Stimulated activated naive B cell treated with anti-CD40 and anti-IgM and Interleukin-4, amounts not matched to agents 10 μg/mL and 1 μg/mL and 100 μg/mL, for 72 hours (primary cell): Measurements from ENCODE around the gene EPHA8.

Experiments
- ATAC-seq, 2 donors: fragments of 150-1000 bp; cut with Tn5 transposase; replicated peaks; 2 replicates each; pipeline ENCODE4 v1.10.0; 2021; ENCODE audit warnings: moderate library complexity in 1 of 2
- DNase-seq: peaks from one replicate; pipeline ENCODE4 v3.0.0; 2021
- H3K27ac Mint-ChIP-seq: one replicate; pipeline ENCODE4 v1.8.0; 2022; ENCODE audit warnings: mild to moderate bottlenecking, mixed read lengths
- H3K27me3 Mint-ChIP-seq, 2 donors: one replicate each; pipeline ENCODE4 v1.8.0; 2022; ENCODE audit warnings: mixed read lengths in 2 of 2
- H3K36me3 Mint-ChIP-seq, 2 donors: one replicate each; pipeline ENCODE4 v1.8.0; 2022; ENCODE audit warnings: mixed read lengths in 2 of 2, mild to moderate bottlenecking in 1 of 2
- H3K4me1 Mint-ChIP-seq, 2 donors: one replicate each; pipeline ENCODE4 v1.8.0; 2022; ENCODE audit warnings: mixed read lengths in 2 of 2, mild to moderate bottlenecking in 1 of 2
- H3K4me3 Mint-ChIP-seq, 2 donors: one replicate each; pipeline ENCODE4 v1.8.0; 2022; ENCODE audit warnings: mild to moderate bottlenecking in 2 of 2, mixed read lengths in 2 of 2, moderate library complexity in 1 of 2
- H3K9me3 Mint-ChIP-seq, 2 donors: one replicate each; pipeline ENCODE4 v1.8.0; 2022; ENCODE audit warnings: mixed read lengths in 2 of 2, mild to moderate bottlenecking in 1 of 2

Gene EPHA8

DNA sequence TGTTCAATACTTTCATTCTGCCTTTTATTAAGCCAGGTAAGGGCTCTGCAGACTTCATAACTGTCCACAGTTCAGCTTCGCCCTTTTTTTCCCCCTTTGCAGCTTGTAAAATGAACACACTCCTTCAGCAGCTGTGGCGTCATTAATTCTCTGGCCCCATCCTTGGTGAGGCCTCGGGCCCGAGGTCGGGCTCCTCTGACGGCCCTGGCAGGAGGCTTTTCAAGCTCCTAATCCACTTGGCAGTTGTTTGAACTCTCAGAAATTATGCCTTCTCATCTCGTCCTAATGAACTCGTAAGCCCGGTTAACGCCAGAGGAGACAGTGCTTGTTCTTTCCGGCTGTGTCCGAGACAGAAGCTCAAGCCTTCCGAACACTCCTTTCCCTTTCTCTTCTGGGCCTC, 18.1 kb upstream of the EPHA8 start:
- H3K4me1 Mint-ChIP-seq, result peaks cover 3 to 9% of the 10 kb centered on the region in 2 donors
- H3K9me3 Mint-ChIP-seq, result no peaks in the 10 kb centered on the region
- H3K27me3 Mint-ChIP-seq, result peaks cover 31% of the 10 kb centered on the region in 2 donors
- no peak for ATAC-seq
- no peak for DNase-seq
- no peak overlapping the region for H3K4me3 Mint-ChIP-seq
- no peak overlapping the region for H3K27ac Mint-ChIP-seq
- H3K36me3 Mint-ChIP-seq, result no peaks in the 10 kb centered on the region

DNA sequence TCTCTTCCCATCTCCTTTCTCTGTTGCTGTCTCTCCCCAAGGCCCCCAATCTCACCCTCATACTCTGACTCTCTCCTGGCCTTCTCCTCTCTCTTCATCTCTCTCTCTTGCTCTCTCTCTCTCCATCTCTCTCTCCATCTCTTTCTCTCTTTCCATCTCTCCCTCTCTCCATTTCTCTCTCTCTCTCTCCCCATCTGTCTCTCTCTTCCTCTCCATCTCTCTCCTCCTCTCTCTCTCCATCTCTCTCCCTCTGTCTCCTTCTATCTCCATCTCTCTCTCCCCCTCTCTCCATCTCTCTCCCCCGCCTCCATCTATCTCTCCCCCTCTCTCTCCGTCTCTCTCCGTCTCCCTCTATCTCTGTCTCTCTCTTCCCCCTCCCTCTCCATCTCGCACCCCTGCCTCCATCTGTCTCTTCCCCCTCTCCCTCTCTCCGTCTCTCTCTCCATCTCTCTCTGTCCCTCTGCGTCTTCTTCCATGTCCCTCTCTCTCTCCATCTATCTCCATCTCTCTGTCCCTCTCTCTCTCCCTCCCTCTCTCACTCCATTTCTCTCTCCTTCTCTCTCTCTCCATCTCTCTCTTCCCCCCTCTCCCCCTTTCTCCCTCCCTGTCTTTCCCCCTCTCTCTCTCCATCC, 16.0 kb upstream of the EPHA8 start:
- no peak overlapping the region for H3K27ac Mint-ChIP-seq
- H3K36me3 Mint-ChIP-seq, result no peaks in the 10 kb centered on the region
- peaks cover 44% of the 10 kb centered on the region in 2 donors for H3K27me3 Mint-ChIP-seq
- H3K4me1 Mint-ChIP-seq, result no peaks in the 10 kb centered on the region
- DNase-seq (no peak), ATAC-seq (no peak)
- H3K9me3 Mint-ChIP-seq, result no peaks in the 10 kb centered on the region
- H3K4me3 Mint-ChIP-seq, result no peak overlapping the region

DNA sequence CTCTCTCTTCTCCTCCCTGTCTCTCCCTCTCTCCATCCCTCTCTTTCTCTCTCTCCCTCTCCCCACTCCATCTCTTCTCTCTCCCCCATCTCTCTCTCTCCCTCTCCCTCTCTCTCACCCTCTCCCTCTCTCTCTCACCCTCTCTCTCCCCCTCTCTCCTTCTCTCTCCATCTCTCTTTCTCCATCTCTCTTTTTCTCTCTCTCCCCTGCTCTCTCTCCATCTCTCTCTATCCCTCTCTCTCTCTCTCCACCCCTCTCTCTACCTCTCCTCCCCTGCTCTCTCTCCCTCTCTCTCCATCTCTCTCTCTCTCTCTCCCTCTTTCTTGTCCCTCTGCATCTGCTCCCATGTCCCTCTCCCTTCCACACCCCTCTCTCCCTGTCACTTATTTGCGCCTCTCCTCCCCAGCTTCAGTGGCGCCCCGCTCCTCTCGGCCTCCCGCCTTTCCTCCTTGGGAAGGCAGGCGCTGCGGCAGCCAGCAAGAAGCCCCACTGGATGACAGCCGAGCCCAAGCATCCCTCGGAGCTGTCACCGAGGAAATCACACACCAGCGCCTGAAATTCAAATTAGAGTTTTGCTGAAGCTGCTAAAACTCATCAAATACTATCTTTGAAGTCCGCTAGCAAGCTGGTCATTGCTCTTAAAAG, 15.3 kb upstream of the EPHA8 start:
- no peak for ATAC-seq
- peaks cover 50% of the 10 kb centered on the region in 2 donors for H3K27me3 Mint-ChIP-seq
- DNase-seq, result no peak
- no peaks in the 10 kb centered on the region for H3K9me3 Mint-ChIP-seq
- H3K27ac Mint-ChIP-seq, result no peak overlapping the region
- H3K4me1 Mint-ChIP-seq, result no peaks in the 10 kb centered on the region
- H3K4me3 Mint-ChIP-seq, result no peak overlapping the region
- no peaks in the 10 kb centered on the region for H3K36me3 Mint-ChIP-seq

DNA sequence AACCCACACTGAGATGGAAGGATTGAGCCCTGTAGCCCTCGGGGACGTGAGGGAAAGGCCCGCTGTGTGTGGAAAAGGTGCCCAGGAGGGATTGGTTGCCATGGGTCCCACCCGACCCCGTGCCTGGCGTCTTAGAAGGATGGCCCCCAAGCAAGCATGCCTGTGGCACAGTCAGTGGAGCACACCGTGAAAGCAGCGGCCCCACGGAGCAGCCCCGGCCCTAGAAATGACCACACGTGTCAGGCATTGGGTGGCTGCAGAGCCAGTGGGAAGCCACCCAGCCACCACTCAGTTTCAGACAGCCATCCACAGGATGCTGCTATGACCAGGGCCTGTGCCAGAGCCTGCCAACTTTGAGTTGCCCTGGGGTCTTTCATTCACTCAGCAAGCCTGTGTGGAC, 13.3 kb upstream of the EPHA8 start:
- DNase-seq, result no peak
- H3K4me3 Mint-ChIP-seq, result no peak overlapping the region
- H3K36me3 Mint-ChIP-seq, result no peaks in the 10 kb centered on the region
- H3K27ac Mint-ChIP-seq, result no peak overlapping the region
- H3K27me3 Mint-ChIP-seq, result peaks cover 68 to 70% of the 10 kb centered on the region in 2 donors
- no peaks in the 10 kb centered on the region for H3K9me3 Mint-ChIP-seq
- ATAC-seq, result no peak
- H3K4me1 Mint-ChIP-seq, result peaks cover 0 to 3% of the 10 kb centered on the region in 2 donors

DNA sequence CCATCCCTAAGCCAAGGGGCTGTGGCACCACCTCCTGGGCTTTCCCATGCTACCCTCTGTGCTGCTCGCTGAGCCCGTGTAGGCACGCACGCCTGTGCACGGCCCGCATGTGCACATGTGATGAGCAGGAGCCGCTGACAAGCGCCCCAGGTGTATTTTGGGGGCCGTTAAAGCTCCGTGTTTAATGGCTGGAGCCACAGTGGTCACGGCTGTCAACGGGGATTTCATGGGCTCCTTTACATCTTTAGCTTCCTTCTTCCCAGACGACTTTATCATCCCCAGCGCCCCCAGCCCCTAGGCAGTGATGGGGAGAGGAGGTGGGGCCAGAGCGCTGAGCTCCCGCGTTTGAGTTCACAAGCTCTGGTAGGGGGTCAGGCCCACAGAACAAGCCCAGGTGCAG, 11.7 kb upstream of the EPHA8 start:
- H3K27ac Mint-ChIP-seq, result no peak overlapping the region
- H3K27me3 Mint-ChIP-seq, result peaks cover 81 to 83% of the 10 kb centered on the region in 2 donors
- ATAC-seq, result no peak
- H3K4me1 Mint-ChIP-seq, result peaks cover 0 to 3% of the 10 kb centered on the region in 2 donors
- DNase-seq, result no peak
- H3K36me3 Mint-ChIP-seq, result no peaks in the 10 kb centered on the region
- no peaks in the 10 kb centered on the region for H3K9me3 Mint-ChIP-seq
- H3K4me3 Mint-ChIP-seq, result no peak overlapping the region

DNA sequence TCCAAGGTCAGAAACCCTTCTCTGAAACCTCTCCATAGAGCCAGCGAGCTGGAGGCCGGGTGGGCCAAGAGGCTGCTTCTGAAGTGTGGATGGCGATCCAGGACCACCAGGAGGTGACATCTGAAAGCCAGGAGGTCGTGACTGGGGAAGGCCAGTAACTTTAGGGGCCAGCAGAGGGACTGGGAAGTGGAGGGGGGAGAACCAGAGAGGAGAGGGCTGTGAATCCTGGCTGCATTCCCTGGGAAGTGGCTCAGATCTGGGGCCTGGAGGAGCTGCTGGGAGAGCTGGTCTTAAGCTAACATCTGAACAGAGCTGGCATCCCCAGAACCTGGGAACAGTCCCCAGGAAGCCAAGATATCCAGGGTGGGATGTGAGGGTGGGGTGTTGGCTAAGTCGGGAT, 11.3 kb upstream of the EPHA8 start:
- H3K27me3 Mint-ChIP-seq, result peaks cover 82 to 83% of the 10 kb centered on the region in 2 donors

DNA sequence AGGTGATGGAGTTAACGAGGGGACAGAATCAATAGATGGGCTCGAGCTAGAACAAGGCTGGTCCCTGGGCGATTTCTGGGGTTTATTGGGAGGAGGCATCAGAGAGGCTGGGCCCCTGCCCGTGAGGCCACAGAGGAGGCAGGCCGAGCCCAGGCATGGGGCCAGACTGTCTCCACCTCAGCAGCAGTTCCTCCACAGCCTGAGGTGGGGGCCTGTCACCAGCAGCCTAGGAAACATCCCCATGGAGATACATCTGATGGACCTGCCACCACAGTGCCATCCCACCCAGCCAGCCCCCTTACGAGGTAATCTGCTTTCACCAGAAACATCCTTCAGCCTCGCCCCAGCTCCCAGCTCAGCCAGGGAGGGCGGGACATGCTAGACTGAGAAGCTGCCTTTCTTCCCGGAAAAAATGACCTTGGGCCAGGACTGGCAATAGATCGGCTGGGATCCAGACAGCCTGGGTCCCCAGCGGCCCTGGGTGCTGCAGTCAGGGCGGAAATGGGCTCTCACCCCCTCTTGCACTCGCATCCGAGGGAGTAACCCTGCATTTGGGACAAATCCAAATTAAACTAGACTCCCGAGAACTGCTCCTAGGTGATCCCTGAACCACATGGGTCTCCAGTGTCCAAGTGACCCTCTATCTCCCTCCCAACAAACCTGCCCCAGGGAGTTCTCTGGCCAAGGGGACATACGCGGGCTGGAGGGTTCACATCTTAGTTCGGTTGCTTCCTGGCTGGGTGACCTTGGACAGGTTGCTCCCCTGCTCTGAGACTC, 10.0 kb upstream of the EPHA8 start:
- no peaks in the 10 kb centered on the region for H3K9me3 Mint-ChIP-seq
- peaks cover 0 to 3% of the 10 kb centered on the region in 2 donors for H3K4me1 Mint-ChIP-seq
- H3K27me3 Mint-ChIP-seq, result peaks cover 76 to 78% of the 10 kb centered on the region in 2 donors

More for the DNA sequence above, 11.3 kb upstream of the EPHA8 start:
- Mint-ChIP-seq H3K36me3 (no peaks in the 10 kb centered on the region), H3K9me3 (no peaks in the 10 kb centered on the region), H3K4me1 (peaks cover 0 to 3% of the 10 kb centered on the region in 2 donors), H3K4me3 (no peak overlapping the region), H3K27ac (no peak overlapping the region)
- ATAC-seq (no peak), DNase-seq (no peak)

DNA sequence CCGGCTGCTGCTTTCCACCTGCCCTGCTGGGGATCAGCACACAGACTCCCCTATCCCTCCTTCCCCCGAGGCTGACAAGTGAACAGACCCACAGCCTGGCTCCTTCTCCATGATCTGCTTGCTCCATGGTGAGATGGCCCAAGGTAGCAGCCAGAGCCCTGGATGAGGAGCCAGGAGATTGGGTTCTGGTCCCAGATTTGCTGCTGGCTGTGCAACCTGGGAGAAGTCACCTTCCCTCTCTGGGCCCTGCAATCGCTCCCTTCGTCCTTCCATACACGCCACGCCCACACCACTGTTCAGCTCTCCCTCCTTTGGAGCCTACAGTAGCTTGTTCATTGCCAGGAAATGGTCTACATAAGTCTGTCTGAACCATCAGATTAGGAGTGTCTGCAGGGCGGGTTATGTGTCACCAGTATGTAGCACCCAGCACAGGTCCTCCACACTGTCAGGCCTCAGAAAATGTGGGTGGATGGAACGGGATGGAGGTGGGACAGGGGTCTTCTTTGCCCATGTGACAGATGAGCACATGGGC, 9.2 kb upstream of the EPHA8 start:
- peaks cover 74% of the 10 kb centered on the region in 2 donors for H3K27me3 Mint-ChIP-seq

More for the DNA sequence above, 10.0 kb upstream of the EPHA8 start:
- DNase-seq, result no peak
- H3K36me3 Mint-ChIP-seq, result no peaks in the 10 kb centered on the region
- no peak overlapping the region for H3K27ac Mint-ChIP-seq
- no peak for ATAC-seq
- H3K4me3 Mint-ChIP-seq, result no peak overlapping the region

DNA sequence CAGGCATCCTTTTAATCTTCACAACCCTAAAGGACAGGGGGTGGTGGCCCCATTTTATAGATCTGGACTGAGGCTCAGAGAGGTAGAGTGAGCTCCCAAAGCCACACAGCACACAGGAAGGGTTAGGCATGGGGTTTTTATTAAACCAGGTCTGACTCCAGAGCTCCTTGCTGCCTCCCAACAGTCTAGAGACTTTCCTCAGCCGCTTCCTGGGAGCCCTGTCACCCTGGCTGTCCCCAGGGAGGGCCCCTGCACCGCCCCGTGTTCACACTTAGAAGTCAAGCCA, 8.0 kb upstream of the EPHA8 start:
- ATAC-seq (no peak), DNase-seq (no peak)
- Mint-ChIP-seq H3K9me3 (no peaks in the 10 kb centered on the region), H3K27ac (no peak overlapping the region), H3K27me3 (peaks cover 73 to 77% of the 10 kb centered on the region in 2 donors), H3K4me1 (peaks cover 0 to 3% of the 10 kb centered on the region in 2 donors), H3K4me3 (no peak overlapping the region), H3K36me3 (no peaks in the 10 kb centered on the region)

More for the DNA sequence above, 9.2 kb upstream of the EPHA8 start:
- no peak overlapping the region for H3K27ac Mint-ChIP-seq
- no peak overlapping the region for H3K4me3 Mint-ChIP-seq
- ATAC-seq (no peak), DNase-seq (no peak)
- H3K9me3 Mint-ChIP-seq, result no peaks in the 10 kb centered on the region
- H3K36me3 Mint-ChIP-seq, result no peaks in the 10 kb centered on the region
- peaks cover 0 to 3% of the 10 kb centered on the region in 2 donors for H3K4me1 Mint-ChIP-seq

DNA sequence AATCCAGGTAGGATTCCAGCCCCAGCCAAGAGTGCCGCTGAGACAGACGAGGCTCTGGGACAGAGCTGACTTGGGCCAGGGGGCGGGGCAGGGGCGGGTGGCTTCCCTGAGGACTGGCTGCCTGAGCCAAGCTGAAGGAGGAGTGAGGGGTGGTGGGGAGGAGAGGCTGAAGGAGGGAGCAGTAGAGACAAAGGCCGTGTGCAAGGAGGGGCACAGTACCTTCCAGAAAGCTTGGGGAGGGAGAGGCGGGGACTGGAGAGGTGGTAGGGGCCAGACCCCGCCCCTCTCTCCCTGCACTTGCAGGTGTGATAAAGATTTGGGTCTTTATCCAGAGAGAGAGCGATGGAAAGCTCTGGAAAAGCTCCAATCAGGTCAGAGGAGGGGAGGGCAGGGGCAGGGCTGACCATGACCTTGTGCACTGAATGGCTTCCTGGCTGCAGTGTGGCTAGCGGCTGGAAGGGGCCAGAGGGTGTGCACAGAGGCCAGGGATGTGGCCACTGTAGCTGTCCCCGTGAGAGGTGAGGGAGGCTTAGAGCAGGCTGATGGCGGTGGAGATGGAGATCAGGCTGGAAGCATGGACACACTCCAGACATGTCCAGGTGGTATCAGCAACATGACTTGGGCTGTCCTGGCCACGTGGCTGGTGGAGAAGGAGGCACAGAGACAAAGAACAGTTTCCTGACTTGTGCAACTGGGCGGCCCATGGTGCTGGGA, 6.7 kb upstream of the EPHA8 start:
- no peak overlapping the region for H3K27ac Mint-ChIP-seq
- H3K4me1 Mint-ChIP-seq, result peaks cover 0 to 3% of the 10 kb centered on the region in 2 donors
- ATAC-seq, result no peak
- H3K36me3 Mint-ChIP-seq, result no peaks in the 10 kb centered on the region
- H3K4me3 Mint-ChIP-seq, result no peak overlapping the region
- DNase-seq, result no peak
- no peaks in the 10 kb centered on the region for H3K9me3 Mint-ChIP-seq
- H3K27me3 Mint-ChIP-seq, result peaks cover 77 to 80% of the 10 kb centered on the region in 2 donors

DNA sequence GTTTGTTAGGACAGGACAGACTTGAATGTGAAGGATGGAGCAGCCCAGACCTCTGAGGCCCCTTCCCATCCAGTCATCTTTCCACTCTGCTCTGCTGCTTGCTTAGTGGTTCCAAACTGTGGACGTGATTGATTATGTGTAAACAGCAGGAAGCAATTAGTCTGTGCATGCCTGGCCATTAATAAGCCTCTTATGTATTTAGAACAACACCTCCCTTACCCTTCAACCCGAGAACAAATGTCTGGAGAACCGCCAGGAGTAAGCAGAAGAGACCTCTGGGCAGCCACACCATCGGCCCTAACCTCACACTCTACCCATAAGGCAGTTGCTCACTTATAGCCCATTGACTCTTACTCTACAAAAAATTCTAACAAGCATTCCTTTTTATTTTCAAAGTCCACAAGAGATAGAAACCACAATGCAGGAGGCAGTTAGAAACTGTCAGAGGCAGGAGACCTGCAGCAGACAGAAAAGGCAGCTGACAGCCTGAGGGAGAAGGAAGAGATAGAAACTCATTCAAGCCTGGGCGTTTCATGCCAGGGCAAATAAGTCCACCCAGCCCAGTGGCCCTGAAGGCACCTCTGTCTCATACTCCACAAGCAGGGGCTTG, 5.8 kb upstream of the EPHA8 start:
- DNase-seq, result no peak
- Mint-ChIP-seq H3K4me3 (no peak overlapping the region), H3K9me3 (no peaks in the 10 kb centered on the region), H3K27ac (no peak overlapping the region), H3K36me3 (no peaks in the 10 kb centered on the region), H3K4me1 (peaks cover 0 to 3% of the 10 kb centered on the region in 2 donors), H3K27me3 (peaks cover 80 to 86% of the 10 kb centered on the region in 2 donors)
- no peak for ATAC-seq

DNA sequence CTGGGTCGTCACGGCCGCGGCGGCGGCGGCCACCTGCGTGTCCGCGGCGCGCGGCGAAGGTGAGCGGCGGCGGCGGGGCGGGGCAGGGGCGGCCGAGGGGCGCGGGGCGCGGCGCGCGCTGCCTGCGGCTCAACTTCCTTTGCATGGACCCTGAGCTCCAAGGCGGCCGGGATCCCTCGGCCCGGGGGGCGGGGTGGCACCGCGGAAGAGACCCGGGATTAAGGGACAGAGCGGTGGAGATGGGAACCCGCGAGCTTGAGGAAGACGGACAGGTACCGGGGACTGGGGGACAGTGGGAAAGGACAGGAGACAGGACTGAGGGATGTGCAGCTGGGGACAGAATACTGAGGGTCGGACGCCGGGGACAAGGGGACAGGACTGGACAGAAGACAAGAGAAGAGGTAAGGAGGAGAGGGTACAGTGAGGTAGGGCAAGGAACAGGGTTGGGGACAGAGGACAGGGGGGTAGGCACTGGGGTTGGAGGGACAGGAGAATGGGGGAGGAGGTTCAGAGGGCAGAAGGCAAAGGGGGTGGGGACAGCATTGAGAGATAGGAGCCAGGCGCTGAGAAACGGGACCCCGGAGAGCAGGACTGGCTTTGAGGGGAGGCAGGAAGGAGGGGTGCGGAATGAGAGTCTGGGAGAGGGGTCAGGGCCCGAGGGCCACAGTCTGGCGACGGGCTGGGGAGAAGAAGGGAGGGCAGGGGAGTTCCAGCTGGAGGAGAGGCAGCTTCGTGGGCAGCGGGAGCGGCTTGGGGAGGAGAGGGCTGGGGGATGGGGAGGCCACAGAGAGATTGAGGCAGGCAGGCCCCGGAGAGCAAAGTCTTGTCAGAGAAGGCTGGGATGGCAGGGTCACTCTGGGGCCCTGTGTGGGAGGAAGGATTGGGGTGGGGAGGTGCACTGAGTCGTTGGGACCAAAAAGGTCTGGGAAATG, 648 bp downstream of the EPHA8 start:
- Mint-ChIP-seq H3K4me3 (no peak overlapping the region), H3K9me3 (no peaks in the 10 kb centered on the region)

DNA sequence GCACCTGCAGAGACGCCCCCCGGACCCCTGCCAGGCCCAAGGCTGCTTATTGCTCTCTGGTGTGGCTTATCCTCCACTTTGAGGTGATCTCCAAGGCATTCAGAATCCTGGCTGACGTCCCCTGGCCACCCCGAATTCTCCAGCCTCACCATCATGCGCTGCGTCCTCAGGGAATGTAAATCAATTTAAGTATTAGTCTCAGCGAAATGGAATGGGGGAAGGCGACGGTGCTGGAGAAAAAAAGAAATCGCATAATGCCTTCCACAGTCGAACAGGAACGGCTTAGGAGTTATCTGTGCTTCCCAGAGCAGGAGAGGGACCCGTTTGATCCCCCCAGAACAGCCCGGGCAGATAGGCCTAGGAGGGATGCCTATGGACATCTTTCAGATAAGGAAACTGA, 2.9 kb downstream of the EPHA8 start:
- H3K4me1 Mint-ChIP-seq, result peaks cover 8 to 12% of the 10 kb centered on the region in 2 donors
- H3K9me3 Mint-ChIP-seq, result no peaks in the 10 kb centered on the region
- peaks cover 45 to 51% of the 10 kb centered on the region in 2 donors for H3K27me3 Mint-ChIP-seq
- H3K4me3 Mint-ChIP-seq, result no peak overlapping the region
- no peak overlapping the region for H3K27ac Mint-ChIP-seq
- no peaks in the 10 kb centered on the region for H3K36me3 Mint-ChIP-seq
- DNase-seq (no peak), ATAC-seq (no peak)

More for the DNA sequence above, 648 bp downstream of the EPHA8 start:
- DNase-seq (no peak), ATAC-seq (no peak)
- Mint-ChIP-seq H3K4me1 (peaks cover 8 to 12% of the 10 kb centered on the region in 2 donors), H3K27me3 (peaks cover 59 to 66% of the 10 kb centered on the region in 2 donors), H3K27ac (no peak overlapping the region), H3K36me3 (no peaks in the 10 kb centered on the region)
